LNCaP clone FGC (cell line): Measurements from ENCODE around the gene ZCCHC24.

Experiments
- DNase-seq: peaks from one replicate; pipeline ENCODE4 v3.0.0-alpha.2; 2011; ENCODE audit warnings: low read depth
- H3K4me3 ChIP-seq: 2 replicates; pipeline ENCODE4 v1.5.1; 2011; ENCODE audit warnings: mild to moderate bottlenecking, low read depth, low read length, control low read depth
- TF ChIP-seq, protein P1 (sequence below): IDR thresholded peaks from 2 replicates; pipeline ENCODE4 v1.5.1; 2012; ENCODE audit warnings: mild to moderate bottlenecking; ENCODE audit not compliant: control insufficient read depth, insufficient read depth; ENCODE audit errors: extremely low read depth

ZCCHC24 gene

DNA sequence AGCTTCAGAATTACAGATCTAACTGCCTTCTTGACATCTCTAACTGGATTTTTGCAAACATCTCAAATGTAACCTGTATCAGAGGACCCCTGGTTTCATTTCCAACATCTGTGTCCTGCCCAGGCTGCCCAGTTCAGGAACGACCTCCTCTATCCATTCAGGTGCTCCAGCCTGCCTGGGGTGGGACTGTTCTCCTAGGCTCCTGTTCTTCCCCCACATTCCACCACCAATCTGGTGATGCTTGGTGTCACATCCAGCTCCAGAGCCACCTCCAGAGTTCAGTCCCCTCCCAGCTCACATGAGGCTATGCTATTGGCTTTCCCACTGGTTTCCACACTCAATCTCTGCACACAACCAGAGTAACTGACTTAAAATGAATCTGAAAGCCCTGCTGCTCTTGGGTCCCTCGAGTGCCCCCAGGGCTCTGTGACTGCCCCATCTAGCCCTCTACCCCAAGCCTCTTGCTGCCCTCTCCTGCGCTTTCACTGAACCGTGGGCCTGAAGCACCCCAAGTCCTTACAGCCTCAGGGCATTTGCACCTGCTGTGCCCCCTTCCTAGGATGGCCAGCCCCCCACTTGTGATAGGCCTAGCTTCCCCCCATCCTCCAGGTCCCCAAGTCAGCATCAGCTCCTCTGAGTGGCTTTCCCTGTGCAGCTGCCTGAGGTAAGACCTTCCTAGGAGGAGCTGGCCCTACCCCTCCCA, 52.1 kb downstream of the ZCCHC24 start:
- TF ChIP-seq, protein P1, sequence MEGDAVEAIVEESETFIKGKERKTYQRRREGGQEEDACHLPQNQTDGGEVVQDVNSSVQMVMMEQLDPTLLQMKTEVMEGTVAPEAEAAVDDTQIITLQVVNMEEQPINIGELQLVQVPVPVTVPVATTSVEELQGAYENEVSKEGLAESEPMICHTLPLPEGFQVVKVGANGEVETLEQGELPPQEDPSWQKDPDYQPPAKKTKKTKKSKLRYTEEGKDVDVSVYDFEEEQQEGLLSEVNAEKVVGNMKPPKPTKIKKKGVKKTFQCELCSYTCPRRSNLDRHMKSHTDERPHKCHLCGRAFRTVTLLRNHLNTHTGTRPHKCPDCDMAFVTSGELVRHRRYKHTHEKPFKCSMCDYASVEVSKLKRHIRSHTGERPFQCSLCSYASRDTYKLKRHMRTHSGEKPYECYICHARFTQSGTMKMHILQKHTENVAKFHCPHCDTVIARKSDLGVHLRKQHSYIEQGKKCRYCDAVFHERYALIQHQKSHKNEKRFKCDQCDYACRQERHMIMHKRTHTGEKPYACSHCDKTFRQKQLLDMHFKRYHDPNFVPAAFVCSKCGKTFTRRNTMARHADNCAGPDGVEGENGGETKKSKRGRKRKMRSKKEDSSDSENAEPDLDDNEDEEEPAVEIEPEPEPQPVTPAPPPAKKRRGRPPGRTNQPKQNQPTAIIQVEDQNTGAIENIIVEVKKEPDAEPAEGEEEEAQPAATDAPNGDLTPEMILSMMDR = no peak
- DNase-seq = no peak
- no peak overlapping the region for H3K4me3 ChIP-seq

DNA sequence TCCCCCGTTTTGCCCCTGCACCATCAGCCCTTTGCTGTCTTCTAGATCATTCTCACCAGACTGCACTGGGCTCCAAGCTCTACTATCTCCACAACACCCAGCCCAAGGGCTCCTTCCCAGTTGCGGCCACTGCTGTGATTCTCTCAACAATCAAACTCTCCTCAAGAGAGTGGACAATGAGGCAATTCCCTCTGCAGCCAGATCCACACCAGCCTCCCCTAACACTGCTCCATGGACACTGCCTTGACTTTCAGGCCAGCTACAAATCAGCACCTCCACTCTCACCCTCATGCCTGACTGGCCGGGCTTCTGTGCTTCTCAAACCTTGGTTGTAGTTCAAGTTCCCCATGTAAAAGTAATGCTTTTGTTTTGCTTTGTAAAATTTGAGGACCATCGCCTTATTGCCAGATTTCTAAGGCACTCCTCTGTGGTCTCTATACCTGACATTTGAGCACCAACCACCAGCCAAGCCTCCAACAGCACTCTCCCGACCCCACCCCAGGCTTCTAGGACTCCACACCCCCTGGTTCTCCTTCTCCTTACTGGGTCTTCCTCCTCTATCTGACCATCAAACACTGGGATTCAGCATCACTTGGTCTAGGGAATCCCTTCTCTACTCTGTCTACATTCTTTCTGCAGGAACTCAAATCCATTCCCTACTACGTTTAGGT, 52.8 kb downstream of the ZCCHC24 start:
- TF ChIP-seq, protein P1 = no peak
- no peak for DNase-seq
- no peak overlapping the region for H3K4me3 ChIP-seq

DNA sequence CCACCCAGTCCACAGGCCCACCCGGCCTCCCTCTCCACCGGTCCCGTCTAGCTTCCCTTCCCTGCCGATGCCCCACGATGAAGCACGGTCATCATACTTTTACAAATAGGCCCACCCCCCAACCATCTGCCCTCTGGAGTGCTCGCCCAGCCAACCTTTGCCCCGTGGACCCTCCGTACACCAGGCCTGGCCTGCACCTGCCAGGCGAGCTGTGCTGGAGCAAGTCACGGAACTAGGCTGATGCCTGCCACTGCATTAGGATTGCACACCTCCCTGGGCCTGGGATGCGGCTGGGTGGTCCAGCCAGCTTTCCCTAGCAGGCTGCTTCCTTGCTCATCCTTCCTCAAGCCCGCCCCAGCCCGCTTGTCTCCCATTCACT, 53.4 kb downstream of the ZCCHC24 start:
- DNase-seq = no peak
- no peak overlapping the region for H3K4me3 ChIP-seq

DNA sequence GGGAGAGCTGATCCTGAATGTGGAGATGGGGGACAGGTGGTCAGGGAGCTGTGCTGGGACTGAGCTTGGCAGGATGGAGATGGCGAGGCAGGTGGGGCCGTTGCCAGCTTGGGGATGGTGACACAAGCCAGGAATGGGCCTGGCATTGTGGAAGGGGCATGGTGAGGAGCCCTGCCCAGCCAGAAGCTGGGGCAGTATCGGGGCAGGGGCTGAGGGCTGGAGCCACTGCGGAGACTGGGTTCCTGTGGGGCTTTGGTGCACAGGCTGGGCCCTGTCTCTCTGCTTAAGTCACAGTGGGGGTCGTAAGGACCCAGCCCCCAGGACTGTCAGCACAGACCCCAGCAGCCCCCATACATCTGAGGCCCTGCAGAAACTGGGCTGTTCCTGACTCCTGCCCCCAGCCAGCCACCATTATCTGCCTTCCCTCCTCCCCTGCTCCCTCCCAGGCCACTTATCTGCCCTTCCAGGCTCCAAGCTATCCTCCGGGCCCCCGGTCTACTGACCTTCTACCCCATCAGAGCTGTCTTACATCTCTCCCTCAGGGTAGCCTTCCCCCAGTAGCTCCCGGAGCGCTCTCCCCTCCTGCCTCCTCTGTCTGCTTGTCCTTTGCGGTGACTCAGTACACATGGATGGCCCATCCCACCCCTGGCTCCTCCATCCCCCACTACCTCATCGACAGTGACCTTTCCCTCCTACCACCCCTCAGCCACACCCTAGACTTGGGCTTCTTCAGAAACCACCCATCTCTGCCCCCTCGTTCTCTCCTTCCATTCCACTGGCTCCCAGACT, 54.0 kb downstream of the ZCCHC24 start:
- no peak for DNase-seq
- TF ChIP-seq, protein P1 = no peak
- H3K4me3 ChIP-seq = no peak overlapping the region

More for the DNA sequence above, 53.4 kb downstream of the ZCCHC24 start:
- TF ChIP-seq, protein P1 = no peak

DNA sequence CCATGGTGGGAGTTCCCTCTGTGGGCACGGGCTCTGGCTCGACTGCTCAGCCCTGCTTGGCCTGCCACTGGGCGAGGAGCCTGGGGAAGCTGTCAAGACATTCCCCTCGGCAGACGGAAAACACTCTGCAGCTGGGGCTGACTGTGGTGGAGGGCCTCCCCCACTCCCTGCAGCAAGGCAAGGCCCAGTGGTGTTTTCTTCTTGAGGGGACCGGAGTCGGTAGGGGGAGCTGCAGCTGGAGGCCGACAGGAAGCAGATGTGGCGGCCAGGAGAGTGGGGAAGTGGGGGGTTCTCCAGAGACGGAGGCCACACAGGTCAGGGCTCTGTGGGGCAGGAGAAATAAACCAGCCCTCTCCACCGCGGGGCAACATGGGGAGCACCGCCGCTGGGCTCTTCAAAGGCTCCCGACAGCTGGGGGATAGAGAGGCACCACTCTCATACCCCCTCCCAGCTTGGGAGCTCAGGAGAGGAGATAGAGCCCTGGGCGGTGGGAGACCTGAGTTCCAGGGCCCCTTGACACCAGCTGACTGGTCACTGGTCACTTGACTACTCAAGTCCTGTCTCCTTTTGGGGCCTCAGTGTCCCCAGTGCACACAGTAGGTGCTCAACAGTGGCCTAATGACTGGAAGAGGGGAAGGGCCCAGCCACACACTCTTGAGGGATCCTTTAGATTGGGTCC, 54.7 kb downstream of the ZCCHC24 start:
- no peak overlapping the region for H3K4me3 ChIP-seq
- TF ChIP-seq, protein P1 = no peak
- no peak for DNase-seq

DNA sequence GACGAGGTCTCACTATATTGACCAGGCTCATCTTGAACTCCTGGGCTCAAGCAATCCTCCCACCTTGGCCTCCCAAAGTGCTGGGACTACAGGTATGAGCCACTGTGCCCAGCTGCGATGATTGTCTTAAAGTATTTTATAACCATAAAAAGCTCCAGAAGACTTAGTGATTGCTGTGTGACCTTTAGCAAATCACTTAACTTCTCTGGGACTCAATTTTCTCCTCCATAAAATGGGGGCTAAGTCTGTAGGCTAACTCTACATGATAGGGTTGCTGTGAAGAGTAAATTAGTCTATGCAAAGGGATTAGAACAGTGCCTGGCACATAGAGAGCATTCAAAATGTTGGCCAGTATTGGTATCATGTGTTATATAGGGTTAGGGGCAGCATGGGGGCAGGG, 55.4 kb downstream of the ZCCHC24 start:
- no peak overlapping the region for H3K4me3 ChIP-seq
- TF ChIP-seq, protein P1 = no peak
- no peak for DNase-seq
